Panc1 (cell line): ENCODE data around the gene MTURN. TPM values are rescaled to one million over a fixed set of nuclear protein-coding genes. Genes with fewer than 3 reads are reported as not detected.

ENCODE experiments used
- total RNA-seq: library from RNA; stranded (reverse); gene quantifications from one replicate; pipeline ENCODE4 v1.2.1, GENCODE V29; 2021; ENCODE audit not compliant: unreplicated experiment

MTURN gene
- total RNA-seq, 1 experiment from 2014 or later = 1.2 TPM

Other genes starting within 250 kb of the MTURN start
- 189 TPM for gene SCRN1, start 145.2 kb upstream of the MTURN start, total RNA-seq
- gene FKBP14, start 108.3 kb upstream of the MTURN start, total RNA-seq = 36.0 TPM
- 20.7 TPM for gene PLEKHA8, start 106.6 kb upstream of the MTURN start, total RNA-seq
- 22.1 TPM for gene ZNRF2, start 149.6 kb downstream of the MTURN start, total RNA-seq